Measurements from ENCODE around the gene SF1.

The SF1 gene

GRCh38 chr11:64759722-64760719 lies 18.3 kb downstream of the SF1 start, which contains the start of gene PYGM:
Gene PYGM (minus strand): TSS chr11:64759974. CDS start chr11:64759898, 76 bp downstream.
- no peak for DNase-seq

GRCh38 chr11:64759131-64759721 lies 19.1 kb downstream of the SF1 start:
- DNase-seq, result no peak

- no peak for DNase-seq
These were observed 19.8 kb downstream of the SF1 start for GRCh38 chr11:64758330-64759079.

- DNase-seq, result no peak
These were observed 20.6 kb downstream of the SF1 start for GRCh38 chr11:64757549-64758329.

DNA sequence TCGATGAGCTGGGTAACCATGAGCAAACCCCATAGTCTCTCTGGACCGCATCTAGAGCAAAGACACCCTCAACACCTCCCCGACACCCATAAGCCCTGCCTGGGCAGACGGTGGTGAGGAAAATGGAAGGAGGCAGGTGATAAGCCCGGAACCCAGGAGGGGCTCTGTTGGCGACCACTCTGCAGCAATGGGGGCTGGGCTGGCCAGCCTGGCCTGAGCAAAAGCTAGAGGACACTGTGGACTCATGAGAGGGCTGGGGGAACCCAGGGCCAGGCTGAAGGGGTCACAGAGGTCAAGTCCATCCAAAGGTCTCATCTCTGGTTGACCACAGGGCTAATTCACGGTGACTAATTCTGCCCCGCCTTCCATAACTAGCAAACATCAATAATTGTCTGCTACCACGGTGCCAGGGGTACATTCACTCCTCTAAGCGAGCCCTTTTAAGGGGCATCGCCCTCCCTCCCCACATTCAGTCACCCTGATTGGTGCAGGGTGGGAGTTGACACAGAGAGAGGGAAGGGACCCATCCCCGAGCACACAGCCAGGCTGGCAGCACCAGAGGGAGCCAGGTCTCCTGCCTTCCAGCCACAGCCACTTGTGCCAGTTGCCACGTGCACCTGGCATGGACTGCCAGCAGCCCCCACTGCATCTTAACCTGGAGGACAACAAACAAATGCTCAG lies 22.5 kb downstream of the SF1 start:
- DNase-seq, result no peak

DNA sequence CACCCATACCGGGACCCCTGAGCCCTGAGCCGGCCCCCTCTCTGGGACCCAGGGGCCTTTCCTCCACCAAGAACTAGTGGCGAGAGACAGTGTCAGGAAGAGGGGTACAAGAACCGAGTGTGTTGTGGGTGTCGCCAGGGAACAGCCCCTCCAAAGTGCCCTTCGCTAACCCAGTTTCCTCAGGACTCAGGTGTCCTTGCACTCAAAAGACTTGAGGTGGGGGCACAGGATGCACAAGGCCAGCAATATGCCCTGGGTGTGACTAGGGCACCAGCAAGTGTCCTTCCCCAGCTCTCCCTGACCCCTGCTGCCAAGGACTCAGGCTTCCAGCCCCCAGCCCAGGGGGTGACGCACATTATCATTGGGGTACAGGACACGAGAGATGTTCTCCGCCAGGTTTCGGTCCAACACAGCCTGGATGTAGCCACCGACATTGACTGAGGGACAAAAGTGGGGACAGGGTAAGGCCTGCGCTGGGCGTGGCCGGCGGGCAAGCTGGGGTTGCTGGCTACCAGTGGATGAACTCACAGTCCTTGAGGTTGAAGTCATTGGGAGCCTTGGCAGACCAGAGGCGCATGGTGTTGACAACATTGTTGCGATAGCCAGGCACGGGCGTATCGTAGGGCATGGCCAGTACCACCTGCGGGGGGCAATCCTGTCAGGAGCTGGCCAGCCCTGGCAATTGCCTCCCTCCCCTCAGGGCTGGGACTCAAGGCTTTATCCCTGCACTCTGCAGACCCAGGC lies 23.3 kb downstream of the SF1 start:
- DNase-seq, result no peak

DNA sequence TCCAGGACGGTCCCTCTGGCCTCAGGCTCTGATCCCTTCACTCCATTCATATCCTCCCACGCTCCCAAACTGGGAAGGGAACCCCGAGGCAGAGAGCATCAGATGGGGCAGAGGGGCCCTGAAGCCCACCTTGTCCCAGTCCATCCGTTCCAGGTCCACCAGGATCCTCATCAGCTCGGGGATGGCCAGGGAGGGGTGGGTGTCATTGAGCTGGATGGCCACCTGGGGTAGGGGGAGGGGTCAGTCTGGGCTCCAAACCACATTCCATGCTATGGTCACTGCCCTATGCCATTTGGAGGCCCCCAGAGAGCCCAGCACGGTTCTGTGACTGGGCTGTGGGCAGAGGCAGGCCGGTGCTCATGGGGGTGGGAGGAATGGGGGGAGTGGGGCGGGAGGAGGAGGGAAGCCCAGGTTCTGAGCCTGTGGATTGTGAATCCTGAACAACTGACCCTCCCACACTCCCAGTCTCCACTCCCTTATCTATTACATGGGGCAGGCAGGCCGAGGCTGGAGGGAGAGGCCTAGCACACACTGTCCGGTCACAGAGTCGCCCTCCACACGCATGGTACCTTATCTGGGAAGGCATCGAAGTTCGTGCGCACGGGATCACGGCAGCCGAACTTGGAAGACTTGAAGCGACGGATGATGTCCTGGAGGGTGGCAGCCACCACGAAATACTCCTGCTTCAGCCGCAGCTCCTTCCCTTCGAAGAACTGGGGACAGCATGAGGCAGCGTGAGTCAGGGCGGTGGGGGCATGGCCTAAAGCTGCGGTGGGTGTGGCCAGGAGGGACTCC lies 24.0 kb downstream of the SF1 start:
- no peak for DNase-seq

- DNase-seq, result no peak
These were observed 24.8 kb downstream of the SF1 start for GRCh38 chr11:64753380-64754123.

DNA sequence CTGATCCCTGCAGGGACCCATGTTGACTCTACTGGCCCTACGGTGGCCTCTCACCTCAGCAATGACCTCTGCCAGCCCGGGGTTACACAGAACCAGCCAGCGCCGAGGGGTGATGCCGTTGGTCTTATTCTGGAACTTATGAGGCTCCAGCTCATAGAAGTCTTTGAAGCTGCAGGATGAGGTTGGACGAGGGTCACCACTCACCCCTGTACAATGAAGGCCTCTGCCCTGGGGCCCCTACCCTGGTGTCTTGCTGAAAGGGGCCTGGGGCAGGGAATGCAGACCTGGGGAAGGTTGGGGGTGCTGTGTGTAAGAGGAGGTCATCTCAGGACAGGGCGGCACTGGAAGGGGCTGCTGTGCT lies 25.3 kb downstream of the SF1 start:
- no peak for DNase-seq

- no peak for DNase-seq
These were observed 26.0 kb downstream of the SF1 start for GRCh38 chr11:64752175-64752970.

- DNase-seq, result no peak
These were observed 26.8 kb downstream of the SF1 start for GRCh38 chr11:64751580-64751979.

- DNase-seq, result no peak
These were observed 27.2 kb downstream of the SF1 start for GRCh38 chr11:64751136-64751535.

GRCh38 chr11:64750361-64751054 lies 27.8 kb downstream of the SF1 start:
- no peak for DNase-seq

- no peak for DNase-seq
These were observed 30.2 kb downstream of the SF1 start for GRCh38 chr11:64747961-64748665.

- no peak for DNase-seq
These were observed 31.9 kb downstream of the SF1 start for GRCh38 chr11:64746486-64746885.

GRCh38 chr11:64745521-64746328 lies 32.6 kb downstream of the SF1 start:
- DNase-seq, result peak; percentile 81

DNA sequence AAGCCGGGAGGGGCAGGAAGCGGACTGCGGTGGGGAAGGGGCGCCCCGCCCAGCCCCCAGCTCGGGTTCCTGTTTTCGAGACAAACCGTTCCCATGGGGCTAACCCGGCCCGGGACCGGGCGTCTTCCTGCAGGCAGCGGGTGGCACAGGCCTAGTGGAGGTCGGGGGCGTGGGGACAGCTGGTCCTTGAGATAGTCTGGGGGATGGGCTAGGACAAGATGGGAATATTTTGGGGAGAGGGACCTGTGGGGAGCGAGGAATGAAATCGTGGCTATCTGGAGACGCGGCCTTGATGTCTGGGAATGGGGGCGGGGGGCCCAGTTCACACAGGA lies 33.2 kb downstream of the SF1 start:
- DNase-seq, result peak; percentile 85
